ENCODE results near the gene ABCC5.

GRCh38 chr3:183878071-183878470, 139.6 kb downstream of the ABCC5 start:
- TF ChIP-seq YY1 (IDR thresholded peaks at IDR 0.05; ENCODE audit: insufficient read depth, insufficient read length) (no peak), SUZ12 (IDR thresholded peaks at IDR 0.05; ENCODE audit: extremely low read depth, insufficient read depth, insufficient read length) (no peak), ZNF274 (IDR thresholded peaks at IDR 0.05; ENCODE audit: low read depth, low read length) (no peak)

Data from NT2/D1 (cell line).